ENCODE measurements around the gene FBXO11.

Gene FBXO11

GRCh38 chr2:47815764-47816163 is 90.5 kb downstream of the FBXO11 start:
- no peak for DNase-seq (ENCODE audit: low read depth)
- H3K4me3 ChIP-seq (ENCODE audit: low read depth, low read length), result no peak overlapping the region
- no peak for TF ChIP-seq CTCF (conservative IDR thresholded peaks at IDR 0.05; ENCODE audit: low read depth, low read length)

- DNase-seq (ENCODE audit: low read depth), result no peak
- TF ChIP-seq CTCF (conservative IDR thresholded peaks at IDR 0.05; ENCODE audit: low read depth, low read length), result no peak
- H3K4me3 ChIP-seq (ENCODE audit: low read depth, low read length), result no peak overlapping the region
Observed at GRCh38 chr2:47811668-47812067, 94.6 kb downstream of the FBXO11 start.

GRCh38 chr2:47810850-47811249 is 95.4 kb downstream of the FBXO11 start:
- TF ChIP-seq CTCF (conservative IDR thresholded peaks at IDR 0.05; ENCODE audit: low read depth, low read length), result no peak
- no peak for DNase-seq (ENCODE audit: low read depth)
- no peak overlapping the region for H3K4me3 ChIP-seq (ENCODE audit: low read depth, low read length)

GRCh38 chr2:47809903-47810302 is 96.4 kb downstream of the FBXO11 start:
- no peak overlapping the region for H3K4me3 ChIP-seq (ENCODE audit: low read depth, low read length)
- TF ChIP-seq CTCF (conservative IDR thresholded peaks at IDR 0.05; ENCODE audit: low read depth, low read length), result no peak
- no peak for DNase-seq (ENCODE audit: low read depth)

GRCh38 chr2:47808614-47809013 is 97.7 kb downstream of the FBXO11 start:
- no peak for DNase-seq (ENCODE audit: low read depth)
- H3K4me3 ChIP-seq (ENCODE audit: low read depth, low read length), result no peak overlapping the region
- no peak for TF ChIP-seq CTCF (conservative IDR thresholded peaks at IDR 0.05; ENCODE audit: low read depth, low read length)

GRCh38 chr2:47805850-47806249 is 100.4 kb downstream of the FBXO11 start:
- no peak overlapping the region for H3K4me3 ChIP-seq (ENCODE audit: low read depth, low read length)
- TF ChIP-seq CTCF (conservative IDR thresholded peaks at IDR 0.05; ENCODE audit: low read depth, low read length), result no peak
- DNase-seq (ENCODE audit: low read depth), result no peak

GRCh38 chr2:47803770-47804169 is 102.5 kb downstream of the FBXO11 start:
- no peak overlapping the region for H3K4me3 ChIP-seq (ENCODE audit: low read depth, low read length)
- no peak for TF ChIP-seq CTCF (conservative IDR thresholded peaks at IDR 0.05; ENCODE audit: low read depth, low read length)
- DNase-seq (ENCODE audit: low read depth), result no peak
